ENCODE measurements around the gene EFR3B.

The EFR3B gene

GRCh38 chr2:25202275-25202674 lies 160.4 kb downstream of the EFR3B start:
- no peak for DNase-seq (ENCODE audit: low read depth)
- TF ChIP-seq, protein P1, sequence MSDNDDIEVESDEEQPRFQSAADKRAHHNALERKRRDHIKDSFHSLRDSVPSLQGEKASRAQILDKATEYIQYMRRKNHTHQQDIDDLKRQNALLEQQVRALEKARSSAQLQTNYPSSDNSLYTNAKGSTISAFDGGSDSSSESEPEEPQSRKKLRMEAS (IDR thresholded peaks at IDR 0.05; ENCODE audit: low read depth, low read length) = no peak
- TF ChIP-seq MYC (IDR thresholded peaks at IDR 0.05; ENCODE audit: low read depth, low read length) = no peak
- TF ChIP-seq CTCF (IDR thresholded peaks at IDR 0.05; ENCODE audit: low read depth, low read length) = no peak
- TF ChIP-seq POLR2A (IDR thresholded peaks at IDR 0.05; ENCODE audit: extremely low read depth, insufficient read length) = no peak
- H3K4me3 ChIP-seq (ENCODE audit: low read depth, low read length) = no peak overlapping the region

DNA sequence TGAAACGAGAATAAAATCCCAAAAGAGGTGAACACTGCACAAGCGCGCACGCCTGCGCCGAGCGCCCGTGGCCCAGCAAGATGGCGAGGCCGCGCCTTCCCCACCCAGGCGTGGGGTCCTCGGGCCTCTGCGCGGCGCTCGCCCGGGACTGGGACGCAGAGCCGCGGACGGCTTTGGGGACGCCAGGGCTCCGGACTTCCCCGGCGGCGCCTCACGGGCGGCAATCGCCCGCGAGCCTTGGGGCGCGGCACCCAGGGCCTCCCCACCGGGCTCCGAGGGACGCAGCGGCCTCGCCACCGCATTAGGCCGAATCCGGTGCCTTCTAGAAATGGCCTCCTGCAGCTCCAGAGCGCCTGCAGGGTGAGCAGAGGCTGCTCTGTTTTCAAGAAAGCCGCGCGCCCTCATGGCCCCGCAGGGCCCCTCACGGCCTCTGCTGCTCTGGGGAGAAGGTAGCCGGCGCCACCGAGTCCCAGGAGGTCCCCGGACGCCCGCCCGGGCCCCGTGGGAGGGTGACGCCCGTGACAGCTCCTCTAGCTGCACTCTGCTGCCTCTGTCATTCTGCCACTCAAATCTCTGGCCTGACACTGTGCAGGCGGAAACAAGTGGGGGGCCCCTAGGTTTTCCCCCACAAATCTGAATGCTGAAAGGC lies 162.4 kb downstream of the EFR3B start:
- no peak overlapping the region for H3K4me3 ChIP-seq (ENCODE audit: low read depth, low read length)
- TF ChIP-seq MYC (IDR thresholded peaks at IDR 0.05; ENCODE audit: low read depth, low read length) (no peak), CTCF (IDR thresholded peaks at IDR 0.05; ENCODE audit: low read depth, low read length) (no peak), POLR2A (IDR thresholded peaks at IDR 0.05; ENCODE audit: extremely low read depth, insufficient read length) (no peak)
- TF ChIP-seq, protein P1 (IDR thresholded peaks at IDR 0.05; ENCODE audit: low read depth, low read length) = no peak
- DNase-seq (ENCODE audit: low read depth) = no peak

GRCh38 chr2:25207078-25207545 lies 165.2 kb downstream of the EFR3B start:
- H3K4me3 ChIP-seq (ENCODE audit: low read depth, low read length) = no peak overlapping the region
- peak; percentile 70 for DNase-seq (ENCODE audit: low read depth)
- no peak for TF ChIP-seq CTCF (IDR thresholded peaks at IDR 0.05; ENCODE audit: low read depth, low read length)
- TF ChIP-seq, protein P1 (IDR thresholded peaks at IDR 0.05; ENCODE audit: low read depth, low read length) = 0 out of 2 replicates have a peak, but pooled peaks have one; percentile 15

Measured in NB4 (cell line).